HG02642 (cell line): ENCODE results near the gene CDYL2.

Experiments
- ATAC-seq: cut with Tn5 transposase; IDR thresholded peaks from one replicate; pipeline ENCODE4 v1.9.1; 2021; ENCODE audit warnings: mild to moderate bottlenecking; ENCODE audit not compliant: unreplicated experiment, poor library complexity

CDYL2 gene

DNA sequence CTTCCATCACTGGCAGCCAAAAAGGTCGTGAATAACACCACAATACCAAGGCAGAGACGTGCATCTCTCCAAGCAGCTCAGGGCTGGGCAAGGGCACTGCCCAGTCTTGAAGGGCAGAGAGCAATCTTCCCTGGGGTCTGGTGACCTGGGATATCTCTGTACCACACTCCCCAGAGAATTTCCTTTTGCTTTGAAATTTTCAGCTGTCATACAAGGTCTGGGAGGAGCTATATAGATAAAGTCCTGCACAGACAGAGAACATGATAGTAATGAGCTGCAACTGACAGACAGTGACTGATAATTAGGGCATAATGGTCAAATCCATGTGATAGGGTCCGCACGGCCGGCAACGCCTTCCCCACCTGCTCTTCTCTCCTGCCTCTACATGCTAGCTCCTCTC is 195.5 kb downstream of the CDYL2 start:
- ATAC-seq = no peak

DNA sequence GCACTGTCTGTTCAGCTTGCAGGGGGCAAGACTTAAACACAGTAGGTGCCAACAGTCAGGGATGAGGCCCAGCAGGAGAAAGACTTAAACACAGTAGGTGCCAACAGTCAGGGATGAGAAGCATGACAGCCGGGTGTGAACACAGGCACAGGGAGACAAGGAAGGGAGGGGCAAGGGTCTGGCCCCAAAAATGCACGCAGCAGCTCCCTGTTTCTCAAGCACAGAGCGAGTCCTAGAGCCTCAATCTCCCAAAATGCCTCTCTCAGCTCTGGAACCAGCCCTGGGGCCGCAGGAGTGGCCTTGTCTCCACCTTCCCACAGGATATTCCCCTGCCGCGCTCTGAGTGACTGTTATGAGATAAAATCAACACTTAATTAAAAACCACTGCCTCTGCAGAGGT is 197.2 kb downstream of the CDYL2 start:
- ATAC-seq = no peak

DNA sequence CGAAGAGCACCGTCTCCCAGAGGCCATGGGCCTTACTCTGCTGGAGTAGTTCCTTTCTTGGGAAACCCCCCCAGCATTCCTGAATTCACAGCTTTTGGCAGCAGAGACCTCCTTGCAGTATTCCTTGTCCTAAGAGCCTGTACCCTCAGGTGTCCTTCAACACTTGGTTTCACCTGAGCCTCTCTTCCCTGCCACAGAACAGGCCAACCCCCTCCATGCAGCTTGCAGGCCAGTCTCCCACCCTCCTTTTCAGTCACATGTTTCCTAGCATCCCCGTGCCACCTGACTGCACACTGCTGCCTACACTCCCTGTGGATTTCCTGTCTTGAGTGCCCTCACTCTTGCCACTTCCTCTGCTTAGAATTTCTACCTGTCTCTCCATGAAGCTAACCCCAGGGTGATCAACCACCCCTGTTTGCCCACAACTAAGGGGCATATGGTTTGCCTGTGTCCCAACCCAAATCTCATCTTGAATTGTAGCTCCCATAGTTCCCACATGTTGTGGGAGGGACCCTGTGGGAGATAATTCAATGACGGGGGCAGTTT is 198.1 kb downstream of the CDYL2 start:
- no peak for ATAC-seq

DNA sequence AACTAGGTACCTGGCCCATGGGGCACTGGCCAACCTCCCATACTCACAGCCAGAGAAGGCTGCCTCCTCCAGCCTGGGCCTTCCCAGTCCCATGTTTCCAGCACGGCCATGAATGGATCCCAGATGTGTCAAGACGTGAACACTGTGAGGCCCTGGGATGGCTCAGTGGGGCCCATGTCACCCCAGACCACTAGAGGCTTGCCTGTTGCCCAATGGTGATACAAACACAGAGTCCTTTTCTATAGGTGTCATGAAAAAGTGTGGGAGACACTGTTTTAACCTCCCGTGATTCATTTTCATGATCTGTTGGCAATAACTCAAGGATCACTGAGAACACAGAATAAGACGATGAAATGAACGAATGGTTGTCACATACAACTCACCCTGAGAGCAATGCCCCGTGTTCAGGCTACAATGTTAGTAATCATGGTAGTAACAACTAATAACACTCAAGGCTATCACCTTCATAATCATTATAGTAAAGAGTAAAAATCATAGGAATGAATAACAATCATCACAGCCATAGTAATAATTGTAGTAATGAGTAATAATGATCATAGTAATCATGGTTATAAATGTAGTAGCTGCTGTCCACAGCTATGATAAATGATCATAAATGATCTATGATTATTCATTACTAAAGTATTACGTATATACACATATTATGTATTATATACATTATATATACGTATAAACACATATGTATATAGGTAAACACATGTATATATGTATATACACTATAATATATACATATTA is 199.6 kb downstream of the CDYL2 start:
- ATAC-seq = no peak

DNA sequence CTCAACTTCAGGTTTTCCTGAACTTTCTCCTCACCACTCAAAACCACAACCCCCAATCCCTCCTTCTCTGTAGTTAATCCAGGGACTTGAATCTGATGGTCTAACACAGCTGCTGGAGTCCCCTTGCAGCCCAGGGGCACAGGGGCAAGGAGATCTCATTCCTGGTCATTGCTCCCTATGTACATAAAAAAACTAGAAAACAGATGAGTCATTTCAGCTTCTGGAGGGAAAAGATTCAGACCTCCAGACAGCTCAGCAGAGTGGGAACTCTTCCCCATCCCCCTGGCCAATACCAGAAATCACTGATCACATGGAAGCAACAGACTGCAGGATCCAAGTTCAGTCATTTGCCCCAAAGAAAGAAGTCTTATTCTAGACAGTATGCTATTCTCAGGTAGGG is 201.5 kb downstream of the CDYL2 start:
- ATAC-seq = no peak

DNA sequence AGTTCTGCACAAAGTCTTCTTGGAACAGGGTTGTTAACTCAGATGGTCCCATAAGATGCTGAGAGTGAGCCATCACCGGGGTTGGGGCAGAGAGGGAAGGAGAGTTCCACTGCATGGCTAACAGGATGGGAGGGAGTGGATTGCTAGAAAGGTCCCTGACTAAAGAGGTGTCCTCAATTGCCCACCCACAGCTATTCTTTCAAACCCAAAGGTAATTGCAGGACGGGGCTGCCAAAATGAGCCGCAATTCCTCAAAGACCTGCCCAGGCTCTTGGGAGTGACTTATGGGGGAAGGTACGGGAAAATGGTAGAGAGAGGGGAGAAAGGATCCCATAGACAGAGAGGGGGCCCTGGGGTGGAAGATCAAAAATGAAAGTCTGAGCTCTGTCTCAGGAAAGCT is 203.2 kb downstream of the CDYL2 start:
- ATAC-seq = no peak

DNA sequence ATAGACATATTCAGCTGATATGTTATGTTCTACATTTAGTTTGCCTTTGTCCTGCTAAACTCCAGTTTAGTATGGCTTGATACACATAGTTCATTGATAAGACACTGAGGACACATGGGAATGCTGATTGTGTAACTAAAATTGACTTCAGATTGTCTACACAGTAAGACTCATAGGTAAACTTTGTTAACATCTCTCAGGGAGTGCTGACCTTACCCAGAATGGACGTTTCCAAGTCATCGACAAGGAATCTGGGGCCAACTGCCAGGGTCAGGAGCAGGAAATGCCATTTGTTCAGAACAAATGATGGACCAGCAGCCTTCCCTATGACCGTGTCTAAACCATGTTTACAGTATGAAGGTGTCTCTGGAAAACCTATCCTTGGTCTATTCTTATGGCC is 204.9 kb downstream of the CDYL2 start:
- no peak for ATAC-seq

DNA sequence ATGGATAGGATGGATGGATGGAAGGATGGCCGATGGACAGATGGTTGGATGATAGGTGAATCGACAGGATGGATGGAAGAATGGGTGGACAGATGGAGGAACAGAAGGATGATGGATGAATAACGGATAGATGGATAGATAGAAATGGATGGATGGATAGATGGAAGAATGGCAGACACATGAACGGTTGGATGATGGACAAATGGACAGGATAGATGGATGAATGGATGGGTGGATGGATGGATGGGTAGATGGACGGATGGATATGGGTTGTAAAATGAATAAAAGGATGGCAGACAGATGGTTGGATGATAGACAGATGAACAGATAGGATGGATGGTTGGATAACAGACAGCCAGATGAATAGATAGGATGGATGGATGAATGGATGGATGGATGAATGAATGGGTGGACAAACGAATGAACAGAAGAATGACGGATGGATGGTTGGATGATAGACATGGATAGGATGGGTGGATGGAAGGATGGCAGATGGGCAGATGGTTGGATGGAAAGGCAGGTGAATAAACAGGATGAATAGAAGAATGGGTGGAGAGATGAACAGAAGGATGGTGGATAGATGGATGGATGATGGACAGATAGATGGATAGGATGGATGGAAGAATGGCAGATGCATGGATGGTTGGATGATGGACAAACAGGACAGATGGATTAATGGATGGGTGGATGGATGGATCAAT is 207.7 kb downstream of the CDYL2 start:
- ATAC-seq = no peak

DNA sequence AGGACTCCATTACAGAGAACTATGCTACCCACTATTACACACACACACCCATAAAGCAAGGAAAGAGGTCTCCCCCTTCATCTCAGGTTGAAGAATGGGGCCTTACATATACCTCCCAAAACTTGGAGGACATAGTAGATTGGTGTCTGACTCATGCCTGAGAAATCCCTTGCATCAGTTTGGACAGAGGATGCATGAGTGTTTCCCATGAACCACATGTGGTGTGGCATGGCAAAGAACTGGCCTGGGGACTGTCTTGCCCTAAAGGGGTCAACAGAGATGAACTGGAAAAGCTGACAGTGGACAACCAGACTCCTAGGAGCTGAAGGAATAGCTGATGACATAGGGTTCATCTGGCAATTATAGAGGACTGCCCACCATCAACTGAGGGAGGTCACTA is 209.6 kb downstream of the CDYL2 start:
- ATAC-seq = no peak

DNA sequence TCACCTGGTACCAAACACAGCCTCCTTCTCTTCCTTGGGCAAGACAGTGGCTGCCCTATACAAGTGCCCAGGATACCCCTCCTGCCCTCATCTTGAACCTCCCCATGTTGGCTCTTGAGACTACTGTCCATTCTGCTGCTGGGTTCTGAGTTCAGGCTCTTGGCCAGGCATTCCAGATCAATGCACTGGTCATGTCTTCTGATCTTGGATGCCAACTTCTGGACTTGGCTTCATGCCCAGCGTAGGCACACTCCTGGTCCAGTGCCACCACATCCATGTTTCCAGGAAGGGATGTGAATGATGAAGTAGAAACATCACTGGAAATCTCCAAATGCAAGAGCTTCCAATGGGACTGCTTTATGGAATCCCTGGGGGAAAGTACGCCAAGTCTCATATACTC is 212.1 kb downstream of the CDYL2 start:
- no peak for ATAC-seq

DNA sequence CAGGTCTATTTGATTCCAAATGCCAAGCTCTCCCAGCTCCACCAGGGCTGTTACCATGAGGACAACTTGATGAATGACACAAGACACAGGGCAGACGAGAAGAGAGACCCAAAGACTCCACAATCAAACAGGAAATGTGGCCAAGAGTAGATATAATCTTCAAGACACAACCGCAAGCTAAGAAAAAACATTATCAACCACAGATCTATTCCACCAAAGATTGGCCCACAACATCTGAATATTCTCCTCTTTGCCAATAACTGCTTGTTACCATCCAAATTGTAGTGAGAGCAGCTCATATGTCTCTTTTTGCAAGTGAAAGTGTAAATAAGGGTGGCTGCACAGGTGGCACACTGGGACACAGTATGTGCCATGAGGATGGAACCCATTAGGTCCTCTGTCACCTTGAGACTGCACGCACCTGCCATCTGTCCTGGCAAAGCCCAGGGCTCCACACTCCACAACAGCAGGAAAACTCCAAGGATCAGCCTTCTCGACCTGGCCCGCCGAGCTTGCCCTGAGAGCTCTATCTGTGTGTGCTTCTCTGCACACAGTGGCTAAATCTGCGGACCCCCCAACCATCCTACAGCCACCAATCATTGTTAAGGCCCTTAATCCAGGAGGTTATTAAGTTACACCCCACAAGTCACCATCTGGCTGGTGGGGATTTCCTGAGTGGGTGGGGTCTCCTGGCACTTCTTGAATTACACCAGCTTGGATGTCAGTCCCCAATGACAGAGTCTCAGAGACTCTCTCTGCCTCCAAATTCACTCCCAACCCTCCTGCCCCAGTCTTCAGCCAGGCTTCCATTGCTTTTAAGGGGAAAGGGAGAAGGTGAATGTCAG is 213.1 kb downstream of the CDYL2 start:
- no peak for ATAC-seq

DNA sequence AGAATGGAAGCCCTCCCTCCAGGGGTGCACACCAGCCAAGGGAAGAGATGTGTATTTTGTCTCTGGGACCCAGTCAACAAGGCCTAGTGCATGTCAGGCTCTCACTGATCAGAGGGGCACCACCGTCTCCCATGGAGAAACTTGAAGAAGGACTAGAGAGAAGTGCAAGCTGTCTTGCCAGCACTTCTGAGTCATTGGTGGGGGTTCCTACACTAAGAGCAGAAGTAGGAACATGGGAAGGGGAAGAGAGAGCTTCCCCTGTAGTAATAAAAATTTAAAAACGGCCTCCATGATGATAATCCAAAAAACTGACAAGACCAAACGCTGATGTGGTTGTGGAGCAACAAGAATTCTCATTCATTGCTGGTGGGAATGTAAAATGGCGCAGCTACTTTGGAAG is 217.3 kb downstream of the CDYL2 start:
- no peak for ATAC-seq

DNA sequence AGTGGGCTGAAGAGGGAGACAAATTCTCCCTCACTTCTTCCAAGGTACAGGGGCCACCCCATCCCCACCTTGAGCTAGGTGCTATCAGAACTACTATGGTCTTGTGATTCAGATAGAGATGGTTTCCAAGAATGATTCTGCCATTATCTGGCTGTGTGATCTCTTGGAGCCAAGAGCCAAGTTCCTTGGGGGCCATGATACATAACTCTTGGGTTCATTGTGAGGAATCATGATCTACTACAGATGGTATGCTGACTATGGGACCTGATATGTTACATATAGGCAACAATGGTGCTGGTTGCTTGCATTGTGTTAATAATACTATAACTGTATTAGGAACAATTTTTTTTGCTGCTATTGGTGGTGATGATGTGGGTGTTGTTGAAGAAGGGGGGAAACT is 217.9 kb downstream of the CDYL2 start:
- no peak for ATAC-seq

DNA sequence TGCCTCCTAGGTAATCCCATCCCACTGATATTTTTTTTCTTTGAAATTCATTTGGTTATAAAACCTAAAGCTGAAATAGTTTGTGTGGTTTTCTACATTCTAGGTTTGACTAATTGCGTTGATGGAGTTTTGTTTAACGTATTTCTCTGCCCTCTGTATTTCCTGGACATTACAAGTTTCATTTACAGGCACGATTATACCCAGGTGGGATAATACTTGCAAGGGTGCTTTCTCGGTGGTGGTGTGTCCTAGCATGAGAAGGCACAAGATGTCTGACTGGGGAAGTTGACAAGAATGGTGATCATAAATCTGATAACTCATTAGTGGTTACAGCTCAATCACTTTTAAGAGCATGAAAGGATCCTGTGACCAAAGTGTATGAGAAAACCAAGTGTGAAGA is 218.6 kb downstream of the CDYL2 start:
- peak; percentile 46 for ATAC-seq

DNA sequence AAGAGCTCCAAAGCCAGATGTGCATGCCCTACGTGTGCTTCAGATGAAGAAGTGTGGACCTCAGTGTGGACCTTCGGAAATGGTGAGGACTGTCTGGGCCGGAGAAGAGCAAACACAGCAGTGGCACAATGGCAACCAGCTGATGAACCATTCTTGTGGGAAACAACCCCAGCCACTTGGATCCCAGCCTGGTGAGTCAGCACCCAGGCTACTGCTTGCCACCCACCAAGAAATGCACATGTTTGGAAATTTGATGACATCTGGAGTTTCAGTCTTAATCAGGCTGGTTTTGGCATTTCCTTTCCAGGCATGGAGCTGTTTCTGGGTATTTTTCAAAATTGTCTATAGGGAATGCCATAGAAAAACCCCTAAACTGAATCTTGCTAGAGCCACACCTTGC is 220.9 kb downstream of the CDYL2 start:
- ATAC-seq = no peak

DNA sequence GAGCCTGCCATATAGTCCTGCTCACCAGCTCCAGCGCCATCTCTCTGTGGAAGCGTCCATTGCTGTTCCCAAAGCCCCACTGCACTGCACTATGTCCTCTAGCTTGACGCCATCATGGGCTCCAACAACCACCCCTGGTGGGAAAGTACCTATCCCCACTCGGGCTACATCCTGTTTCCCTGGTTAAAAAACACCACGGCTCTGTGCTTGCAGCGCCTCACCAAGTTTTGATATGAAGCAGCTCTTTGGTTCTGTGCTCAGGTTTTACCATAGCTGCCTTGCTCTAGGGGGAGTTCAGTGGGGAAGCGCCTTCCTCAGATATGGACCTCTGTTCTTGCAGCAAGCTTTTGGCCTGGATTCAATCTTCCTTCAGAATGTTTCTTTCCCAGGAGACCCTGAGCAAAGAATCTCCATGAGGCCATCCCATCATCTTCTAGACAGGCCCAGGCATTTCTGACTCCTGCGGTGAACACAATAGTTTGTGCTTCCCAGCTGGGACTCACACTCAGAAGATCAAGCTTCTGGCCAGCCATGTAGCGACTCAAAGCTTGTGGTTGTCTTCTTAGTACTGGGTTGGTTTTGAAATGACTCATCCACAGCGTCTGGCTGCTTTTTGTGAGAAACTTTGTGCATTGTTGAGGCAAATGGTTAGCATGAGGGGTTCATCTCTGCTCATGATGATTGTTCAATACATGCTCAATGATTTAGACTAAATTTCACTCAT is 224.1 kb downstream of the CDYL2 start:
- ATAC-seq = peak; percentile 85

DNA sequence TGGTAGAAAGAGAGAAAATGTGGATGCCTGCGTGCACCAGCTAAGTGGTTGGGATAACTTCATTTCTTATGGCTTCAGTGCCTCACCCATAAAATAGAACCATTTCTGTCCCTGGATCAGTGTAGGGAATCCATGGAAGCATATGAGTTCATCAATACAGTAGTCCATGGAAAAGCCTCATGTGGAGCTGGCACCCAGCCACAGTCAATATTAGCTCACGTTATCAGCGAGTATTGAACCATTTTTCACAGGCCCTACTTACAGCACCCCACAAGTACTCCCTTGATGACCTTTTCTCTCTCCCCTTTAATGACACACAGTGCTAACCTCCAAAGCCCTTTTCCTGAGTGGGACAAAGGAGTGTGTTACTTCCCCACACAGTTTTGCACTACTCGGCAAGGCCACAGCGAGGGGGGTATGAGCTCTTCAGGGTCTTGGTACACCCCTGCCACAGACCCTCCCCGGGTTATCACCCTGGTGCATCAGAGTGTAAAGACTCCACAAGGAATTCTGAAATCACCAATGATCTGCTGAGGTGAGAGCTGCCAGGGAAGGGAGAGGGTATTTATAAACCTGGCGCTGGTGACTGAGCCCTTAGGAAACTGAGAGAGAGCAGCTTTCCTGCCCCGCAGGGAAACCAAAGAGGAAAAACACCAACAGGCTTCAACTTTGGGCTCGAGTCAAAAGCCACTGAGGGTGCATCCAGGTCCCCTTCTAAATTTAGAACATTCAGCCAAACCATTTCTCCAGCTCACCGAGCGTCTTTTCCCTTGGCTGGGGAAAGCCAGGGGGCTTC is 226.7 kb downstream of the CDYL2 start:
- ATAC-seq = no peak

DNA sequence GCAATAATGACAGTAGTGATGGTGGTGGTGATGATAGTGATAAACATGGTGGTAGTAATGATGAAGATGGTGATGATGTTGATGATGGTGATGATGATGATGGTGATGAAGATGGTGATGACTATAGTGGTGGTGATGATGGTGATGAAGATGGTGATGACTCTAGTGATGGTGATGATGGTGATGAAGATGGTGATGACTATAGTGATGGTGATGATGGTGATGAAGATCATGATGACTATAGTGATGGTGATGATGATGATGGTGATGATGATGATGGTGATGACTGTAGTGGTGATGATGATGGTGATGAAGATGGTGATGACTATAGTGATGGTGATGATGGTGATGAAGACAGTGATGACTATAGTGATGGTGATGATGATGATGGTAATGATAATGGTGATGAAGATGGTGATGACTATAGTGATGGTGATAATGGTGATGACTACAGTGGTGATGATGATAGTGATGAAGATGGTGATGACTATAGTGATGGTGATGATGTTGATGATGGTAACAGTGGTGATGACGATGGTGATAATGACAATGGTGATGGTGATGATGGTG is 228.0 kb downstream of the CDYL2 start:
- no peak for ATAC-seq

DNA sequence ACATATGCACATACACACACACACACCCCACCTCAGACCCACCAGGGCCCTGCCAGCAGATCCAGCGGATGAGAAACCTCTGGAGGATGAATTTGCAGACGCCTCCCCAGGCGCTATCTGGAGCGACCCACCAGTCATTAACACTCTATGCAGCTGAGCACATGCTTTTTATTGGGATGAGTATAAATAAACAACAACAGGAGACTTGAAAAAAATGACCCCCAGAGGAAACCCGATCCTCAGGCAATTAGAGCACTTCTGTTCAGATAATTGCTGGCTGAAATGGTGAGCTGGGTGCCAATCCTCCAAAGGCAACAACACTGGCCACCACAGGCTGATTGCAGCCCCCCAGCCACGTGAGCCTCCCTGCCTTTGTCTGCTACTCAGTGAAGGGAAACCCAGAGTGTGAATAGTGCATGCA is 230.7 kb downstream of the CDYL2 start:
- ATAC-seq = no peak
